IMR-90 (cell line): Measurements from ENCODE around the gene HPGDS. TPM values are rescaled to one million over a fixed set of nuclear protein-coding genes. Genes with fewer than 3 reads are reported as not detected.

Experiments
- ATAC-seq: fragments of 200-7000 bp; cut with Tn5 transposase; 2 replicates; pipeline ENCODE4 v1.9.1; 2020; ENCODE audit warnings: low read depth, mild to moderate bottlenecking, moderate library complexity
- BruUV-seq: library from RNA; stranded (reverse); fragments of 400-500 nt; replicated peaks from 2 replicates; lab custom pipeline; 2021; lab: Mats Ljungman, UMichigan
- CTCF ChIA-PET: fragments of 300-600 bp; formaldehyde crosslinking; extraction: SDS; loops from one replicate; lab custom pipeline; 2021; ENCODE audit warnings: antibody characterized with exemption; lab: Yijun Ruan, JAX
- POLR2A ChIA-PET: fragments of 300-600 bp; sonication (Branson Sonifier 250); formaldehyde crosslinking; loops from one replicate; lab custom pipeline; 2022; ENCODE audit warnings: antibody characterized with exemption; ENCODE audit not compliant: unreplicated experiment; lab: Charles Lee
- DNase-seq: peaks from one replicate; pipeline ENCODE4 v3.0.0; 2013
- H2AFZ ChIP-seq: replicated peaks from 2 replicates; pipeline ENCODE3; 2013; ENCODE audit warnings: low read length, mild to moderate bottlenecking; ENCODE audit not compliant: poor library complexity
- H2AK5ac ChIP-seq: 2 replicates; pipeline ENCODE4 v1.6.1; 2013; ENCODE audit warnings: low read depth, low read length, inconsistent platforms
- H2AK9ac ChIP-seq: replicated peaks from 2 replicates; pipeline ENCODE3; 2013; ENCODE audit warnings: mild to moderate bottlenecking, low read depth, low read length, moderate library complexity; ENCODE audit not compliant: poor library complexity
- H2BK120ac ChIP-seq: 2 replicates; pipeline ENCODE4 v1.6.1; 2013; ENCODE audit warnings: low read depth, low read length, inconsistent platforms
- H2BK15ac ChIP-seq: 3 replicates; pipeline ENCODE4 v1.6.1; 2013; ENCODE audit warnings: low read depth, low read length, inconsistent platforms
- H2BK20ac ChIP-seq: 2 replicates; pipeline ENCODE4 v1.6.1; 2013; ENCODE audit warnings: low read depth, mild to moderate bottlenecking, inconsistent platforms, low read length, moderate library complexity
- H2BK5ac ChIP-seq: 2 replicates; pipeline ENCODE4 v1.6.1; 2013; ENCODE audit warnings: mild to moderate bottlenecking, low read depth, low read length, inconsistent platforms; ENCODE audit not compliant: poor library complexity, severe bottlenecking
- H3K14ac ChIP-seq: replicated peaks from 2 replicates; pipeline ENCODE4 v1.6.1; 2013; ENCODE audit warnings: low read depth, low read length, inconsistent platforms
- H3K18ac ChIP-seq: 2 replicates; pipeline ENCODE4 v1.6.1; 2013; ENCODE audit warnings: low read depth, low read length, control low read depth
- H3K23ac ChIP-seq: 2 replicates; pipeline ENCODE4 v1.6.1; 2013; ENCODE audit warnings: low read depth, low read length, inconsistent platforms
- H3K27ac ChIP-seq: 2 replicates; pipeline ENCODE4 v1.5.1; 2013; ENCODE audit warnings: mild to moderate bottlenecking, control low read depth, low read length; ENCODE audit not compliant: insufficient read depth
- H3K27me3 ChIP-seq: 2 replicates; pipeline ENCODE4 v1.6.1; 2013; ENCODE audit warnings: low read length; ENCODE audit not compliant: control insufficient read depth, insufficient read depth
- H3K36me3 ChIP-seq: 2 replicates; pipeline ENCODE4 v1.6.1; 2013; ENCODE audit warnings: low read length, mixed read lengths; ENCODE audit not compliant: control insufficient read depth, insufficient read depth
- H3K4ac ChIP-seq: 2 replicates; pipeline ENCODE4 v1.6.1; 2013; ENCODE audit warnings: low read depth, low read length, inconsistent platforms
- H3K4me1 ChIP-seq: 2 replicates; pipeline ENCODE4 v1.6.1; 2013; ENCODE audit warnings: low read length, mixed read lengths; ENCODE audit not compliant: control insufficient read depth, insufficient read depth
- H3K4me2 ChIP-seq: 2 replicates; pipeline ENCODE4 v1.6.1; 2013; ENCODE audit warnings: low read depth, mild to moderate bottlenecking, control low read depth, low read length, moderate library complexity
- H3K4me3 ChIP-seq: 2 replicates; pipeline ENCODE4 v1.5.1; 2013; ENCODE audit warnings: low read depth, mild to moderate bottlenecking, control low read depth, low read length, moderate library complexity; ENCODE audit not compliant: insufficient read depth
- H3K56ac ChIP-seq: 2 replicates; pipeline ENCODE4 v1.6.1; 2013; ENCODE audit warnings: low read length, inconsistent platforms; ENCODE audit not compliant: insufficient read depth; ENCODE audit errors: extremely low read depth
- H3K79me1 ChIP-seq, 2 experiments: 2 replicates each; pipeline ENCODE4 v1.6.1; 2013; ENCODE audit warnings: low read length in 2 of 2, inconsistent platforms in 1 of 2, low read depth in 1 of 2
- H3K9ac ChIP-seq: 2 replicates; pipeline ENCODE4 v1.6.1; 2013; ENCODE audit warnings: low read depth, low read length, control low read depth
- H3K9me1 ChIP-seq: 2 replicates; pipeline ENCODE4 v1.6.1; 2013; ENCODE audit warnings: low read length, inconsistent platforms; ENCODE audit not compliant: insufficient read depth
- H3K9me3 ChIP-seq: 2 replicates; pipeline ENCODE4 v1.6.1; 2013; ENCODE audit warnings: low read length; ENCODE audit not compliant: control insufficient read depth, insufficient read depth
- H4K20me1 ChIP-seq: 2 replicates; pipeline ENCODE4 v1.6.1; 2013; ENCODE audit warnings: low read length, inconsistent platforms; ENCODE audit not compliant: insufficient read depth
- H4K5ac ChIP-seq: 2 replicates; pipeline ENCODE4 v1.6.1; 2013; ENCODE audit warnings: mild to moderate bottlenecking, low read depth, low read length, control low read depth
- H4K8ac ChIP-seq, 2 experiments: 2 replicates each; pipeline ENCODE4 v1.6.1; 2013; ENCODE audit warnings: low read depth in 2 of 2, low read length in 2 of 2, control low read depth in 1 of 2, inconsistent platforms in 1 of 2
- H4K91ac ChIP-seq: 2 replicates; pipeline ENCODE4 v1.6.1; 2013; ENCODE audit warnings: low read depth, low read length, inconsistent platforms; ENCODE audit not compliant: insufficient read depth
- USF2 ChIP-seq: fragments of 150-350 bp; IDR thresholded peaks from 2 replicates; pipeline ENCODE4 v1.6.1; 2017; ENCODE audit warnings: mild to moderate bottlenecking, antibody characterized with exemption, low read length, low read depth
- WGBS, 2 experiments: methylation state at CpG; one replicate each; pipeline versions ENCODE4 v1.1.5 to v1.1.7; 2013; ENCODE audit warnings: missing lambda C conversion rate in 2 of 2; ENCODE audit not compliant: insufficient read length in 1 of 2; ENCODE audit errors: extremely low coverage in 2 of 2; 5-methylcytosine and 5-hydroxymethylcytosine counted together
- dilution Hi-C: fragments of 300-500 bp; cut with HindIII; formaldehyde crosslinking; loops from one replicate; pipeline ENCODE4 v1.14.3; 2018; ENCODE audit warnings: low sequenced_read_pairs; ENCODE audit not compliant: unreplicated experiment
- in situ Hi-C: fragments of 300-500 bp; cut with MboI; formaldehyde crosslinking; loops from 3 replicates; pipeline ENCODE4 v1.14.3; 2019; ENCODE audit warnings: low sequenced_read_pairs, inconsistent platforms, mixed read lengths
- intact Hi-C: fragments of 100-400 bp; cut with micrococcal nuclease; formaldehyde crosslinking; loops from 2 replicates; pipeline ENCODE4 v1.10.0; 2022
- polyA plus RNA-seq, 3 experiments: library from polyadenylated mRNA; depleted of rRNA; stranded (reverse); fragments of >200 nt; gene quantifications; 2 replicates each; pipeline ENCODE4 v1.2.3, GENCODE V29; 2012; ENCODE audit warnings: low replicate concordance in 1 of 3
- total RNA-seq: library from RNA; depleted of rRNA; stranded (reverse); fragments of >200 nt; gene quantifications from 2 replicates; pipeline ENCODE4 v1.2.3, GENCODE V29; 2012

HPGDS gene
- total and polyA plus RNA-seq, 2 of the 4 experiments (the other 2 are of a cell fraction) = not detected

GRCh38 chr4:94372228-94372978 is 29.8 kb upstream of the HPGDS start:
- no peak overlapping the region for H2BK120ac ChIP-seq
- TF ChIP-seq USF2 = no peak
- no peak overlapping the region for H3K27ac ChIP-seq
- H3K4ac ChIP-seq = no peak overlapping the region
- intact Hi-C loops (no loop called here), dilution Hi-C loops (no loop called here), in situ Hi-C loops (no loop called here)
- no peak overlapping the region for H4K5ac ChIP-seq
- ATAC-seq = no peak
- H4K91ac ChIP-seq = no peak overlapping the region
- H3K4me1 ChIP-seq = no peaks in the 10 kb centered on the region
- no peak overlapping the region for H3K56ac ChIP-seq
- no CpG with 5 or more reads among the region's 4 CpGs for WGBS, 2 experiments
- no peak overlapping the region for H2BK20ac ChIP-seq
- no peak overlapping the region for H2BK5ac ChIP-seq
- H3K36me3 ChIP-seq = no peaks in the 10 kb centered on the region
- no peaks in the 10 kb centered on the region for H3K9me1 ChIP-seq
- no peak overlapping the region for H2AFZ ChIP-seq
- H2AK9ac ChIP-seq = no peak overlapping the region
- no peak for DNase-seq
- no peaks in the 10 kb centered on the region for H4K20me1 ChIP-seq
- ChIA-PET CTCF (no interaction called here), POLR2A (no interaction called here)
- no peak overlapping the region for H2AK5ac ChIP-seq
- H3K79me1 ChIP-seq = no peaks in the 10 kb centered on the region
- H3K27me3 ChIP-seq = peaks cover 6% of the 10 kb centered on the region
- H3K14ac ChIP-seq = no peak overlapping the region
- no peak overlapping the region for H3K18ac ChIP-seq
- no peaks in the 10 kb centered on the region for H3K9me3 ChIP-seq
- BruUV-seq = no TSS peak
- no peak overlapping the region for H2BK15ac ChIP-seq
- H3K23ac ChIP-seq = no peak overlapping the region
- no peak overlapping the region for H3K4me3 ChIP-seq
- H3K9ac ChIP-seq = no peak overlapping the region
- H3K4me2 ChIP-seq = no peak overlapping the region
- no peak overlapping the region for H4K8ac ChIP-seq
